ENCODE results near the gene DCXR.

DCXR gene

DNA sequence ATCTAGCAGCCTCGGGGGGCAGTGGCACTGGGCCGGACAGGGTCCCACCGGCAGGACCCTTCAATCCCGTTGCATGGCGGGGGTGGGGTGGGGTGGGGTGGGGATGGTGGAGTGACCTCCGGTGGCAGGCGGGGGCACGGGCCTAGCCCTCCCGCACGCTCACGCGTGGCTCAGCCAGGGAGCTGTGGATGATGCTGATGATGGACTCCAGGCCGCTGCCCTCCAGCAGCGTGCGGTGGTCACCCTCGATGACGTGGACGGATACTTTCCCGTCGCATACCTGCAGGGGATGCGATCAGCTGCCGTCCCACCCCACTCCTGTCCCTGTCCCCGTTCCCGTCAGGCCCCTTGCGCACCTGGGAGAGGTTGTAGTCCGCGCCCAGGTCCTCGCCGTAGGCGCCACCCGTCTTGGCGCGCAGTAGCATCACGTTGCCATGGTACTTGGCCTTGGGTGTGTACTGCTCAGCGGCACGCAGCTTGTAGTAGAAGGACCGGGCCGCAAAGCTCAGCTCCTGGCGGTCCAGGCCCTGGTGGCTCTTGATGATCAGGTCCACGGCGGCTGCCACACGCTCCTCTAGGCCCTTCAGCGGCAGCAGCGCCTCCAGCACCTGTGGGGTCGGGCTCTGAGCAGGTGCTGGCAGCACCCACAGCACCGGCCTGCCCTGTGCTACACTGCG lies 41.6 kb upstream of the DCXR start:
- no peak overlapping the region for H3K4me3 ChIP-seq (ENCODE audit: low read depth, low read length)
- DNase-seq (ENCODE audit: low read depth), result no peak
- TF ChIP-seq, protein P1, sequence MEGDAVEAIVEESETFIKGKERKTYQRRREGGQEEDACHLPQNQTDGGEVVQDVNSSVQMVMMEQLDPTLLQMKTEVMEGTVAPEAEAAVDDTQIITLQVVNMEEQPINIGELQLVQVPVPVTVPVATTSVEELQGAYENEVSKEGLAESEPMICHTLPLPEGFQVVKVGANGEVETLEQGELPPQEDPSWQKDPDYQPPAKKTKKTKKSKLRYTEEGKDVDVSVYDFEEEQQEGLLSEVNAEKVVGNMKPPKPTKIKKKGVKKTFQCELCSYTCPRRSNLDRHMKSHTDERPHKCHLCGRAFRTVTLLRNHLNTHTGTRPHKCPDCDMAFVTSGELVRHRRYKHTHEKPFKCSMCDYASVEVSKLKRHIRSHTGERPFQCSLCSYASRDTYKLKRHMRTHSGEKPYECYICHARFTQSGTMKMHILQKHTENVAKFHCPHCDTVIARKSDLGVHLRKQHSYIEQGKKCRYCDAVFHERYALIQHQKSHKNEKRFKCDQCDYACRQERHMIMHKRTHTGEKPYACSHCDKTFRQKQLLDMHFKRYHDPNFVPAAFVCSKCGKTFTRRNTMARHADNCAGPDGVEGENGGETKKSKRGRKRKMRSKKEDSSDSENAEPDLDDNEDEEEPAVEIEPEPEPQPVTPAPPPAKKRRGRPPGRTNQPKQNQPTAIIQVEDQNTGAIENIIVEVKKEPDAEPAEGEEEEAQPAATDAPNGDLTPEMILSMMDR (conservative IDR thresholded peaks at IDR 0.05; ENCODE audit: low read depth, low read length), result no peak

DNA sequence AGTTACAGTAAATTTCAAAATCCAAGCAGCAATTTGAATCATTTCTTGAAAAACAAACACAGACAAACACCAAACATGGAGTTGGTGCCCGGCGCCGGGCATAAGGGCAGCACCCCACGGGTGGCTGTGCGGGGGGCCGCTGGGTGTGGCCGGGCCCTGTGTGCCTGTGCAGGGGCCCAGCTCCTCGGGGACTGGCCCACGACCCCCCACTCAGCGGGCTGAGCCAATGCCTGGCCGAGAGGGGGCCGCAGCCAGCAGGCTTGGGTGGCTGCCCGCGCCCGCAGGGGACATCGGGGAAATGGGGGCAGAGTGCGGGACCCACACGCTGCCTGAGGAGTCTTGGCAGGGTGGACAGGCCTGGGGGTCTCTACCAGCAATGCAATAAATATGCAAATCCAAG lies 40.9 kb upstream of the DCXR start:
- DNase-seq (ENCODE audit: low read depth), result no peak
- no peak overlapping the region for H3K4me3 ChIP-seq (ENCODE audit: low read depth, low read length)
- TF ChIP-seq, protein P1 (conservative IDR thresholded peaks at IDR 0.05; ENCODE audit: low read depth, low read length), result no peak

DNA sequence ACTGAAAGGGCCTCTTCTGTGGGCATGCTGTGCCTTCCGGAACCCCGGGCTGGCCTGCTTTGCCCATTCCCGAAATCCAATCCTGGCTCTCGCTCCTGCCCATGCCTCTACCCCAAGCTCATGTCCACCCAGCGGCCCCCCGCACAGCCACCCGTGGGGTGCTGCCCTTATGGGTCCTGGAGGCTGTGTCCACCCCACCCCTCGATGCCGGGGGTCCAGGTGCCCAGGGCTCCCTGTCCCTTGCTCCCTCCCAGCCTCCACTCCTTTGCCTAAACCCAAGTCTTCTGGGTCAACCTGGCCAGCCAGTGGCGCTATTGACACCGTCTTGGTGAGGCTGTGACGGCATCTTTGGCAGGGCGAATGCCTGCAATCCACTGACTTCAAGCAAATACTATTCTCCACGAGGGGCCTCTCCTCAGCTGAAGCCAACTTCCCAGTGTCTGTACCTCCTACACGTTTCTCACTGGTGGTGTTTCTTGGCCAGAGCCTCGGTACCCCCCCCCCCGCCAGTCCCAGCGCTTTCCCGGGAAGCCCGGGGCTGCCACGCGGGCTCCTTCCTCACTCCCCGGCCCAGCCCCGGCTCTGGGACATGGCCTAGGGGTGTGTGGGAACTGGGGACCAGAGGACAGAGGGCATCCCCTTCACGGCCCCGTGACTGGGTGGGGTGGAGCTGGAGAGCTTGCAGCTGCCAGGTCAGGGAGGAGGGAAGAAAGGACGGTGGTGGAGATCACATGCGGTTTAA lies 40.3 kb upstream of the DCXR start:
- TF ChIP-seq, protein P1 (conservative IDR thresholded peaks at IDR 0.05; ENCODE audit: low read depth, low read length), result peak; percentile 13
- peak; percentile 29 for DNase-seq (ENCODE audit: low read depth)
- no peak overlapping the region for H3K4me3 ChIP-seq (ENCODE audit: low read depth, low read length)

DNA sequence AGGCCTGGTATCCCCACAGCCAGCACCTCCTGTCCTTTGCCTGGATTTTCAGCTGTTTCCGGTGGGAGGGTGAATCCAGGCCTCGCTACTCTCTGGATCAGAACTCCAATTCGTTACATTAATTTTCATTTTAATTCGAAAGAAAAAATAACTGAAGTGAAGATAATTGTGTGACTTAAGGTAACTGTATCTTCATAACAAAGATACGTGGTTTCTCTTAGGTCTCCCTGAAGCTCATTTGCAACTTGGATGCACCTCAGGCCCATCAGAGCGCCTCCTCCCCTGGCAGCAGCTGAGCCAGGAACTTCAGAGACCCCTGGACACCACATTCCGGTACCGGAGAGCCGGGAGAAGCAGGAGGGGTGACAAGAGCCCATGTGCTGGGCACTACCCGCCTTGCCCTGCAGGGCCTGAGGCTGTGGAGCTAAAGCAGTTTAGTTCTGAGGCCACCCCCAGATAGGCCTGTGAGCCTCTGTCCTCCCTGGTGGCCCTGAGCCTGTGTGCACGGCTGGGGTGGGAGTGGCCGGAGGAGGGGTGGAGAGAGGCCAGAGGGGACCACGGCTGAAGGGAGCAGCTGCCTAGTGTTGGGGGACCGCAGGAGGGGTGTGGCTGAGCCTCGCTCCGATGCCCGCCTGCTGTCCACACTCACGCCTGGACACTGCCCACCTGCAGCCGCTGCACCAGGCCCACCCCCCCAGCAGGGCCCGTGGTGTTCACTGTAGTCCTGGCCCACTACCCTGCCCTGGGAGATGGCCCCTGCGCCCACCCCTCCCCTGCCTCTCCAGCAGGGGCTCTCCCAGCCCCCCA lies 39.5 kb upstream of the DCXR start:
- TF ChIP-seq, protein P1 (conservative IDR thresholded peaks at IDR 0.05; ENCODE audit: low read depth, low read length), result no peak
- no peak overlapping the region for H3K4me3 ChIP-seq (ENCODE audit: low read depth, low read length)
- DNase-seq (ENCODE audit: low read depth), result no peak

DNA sequence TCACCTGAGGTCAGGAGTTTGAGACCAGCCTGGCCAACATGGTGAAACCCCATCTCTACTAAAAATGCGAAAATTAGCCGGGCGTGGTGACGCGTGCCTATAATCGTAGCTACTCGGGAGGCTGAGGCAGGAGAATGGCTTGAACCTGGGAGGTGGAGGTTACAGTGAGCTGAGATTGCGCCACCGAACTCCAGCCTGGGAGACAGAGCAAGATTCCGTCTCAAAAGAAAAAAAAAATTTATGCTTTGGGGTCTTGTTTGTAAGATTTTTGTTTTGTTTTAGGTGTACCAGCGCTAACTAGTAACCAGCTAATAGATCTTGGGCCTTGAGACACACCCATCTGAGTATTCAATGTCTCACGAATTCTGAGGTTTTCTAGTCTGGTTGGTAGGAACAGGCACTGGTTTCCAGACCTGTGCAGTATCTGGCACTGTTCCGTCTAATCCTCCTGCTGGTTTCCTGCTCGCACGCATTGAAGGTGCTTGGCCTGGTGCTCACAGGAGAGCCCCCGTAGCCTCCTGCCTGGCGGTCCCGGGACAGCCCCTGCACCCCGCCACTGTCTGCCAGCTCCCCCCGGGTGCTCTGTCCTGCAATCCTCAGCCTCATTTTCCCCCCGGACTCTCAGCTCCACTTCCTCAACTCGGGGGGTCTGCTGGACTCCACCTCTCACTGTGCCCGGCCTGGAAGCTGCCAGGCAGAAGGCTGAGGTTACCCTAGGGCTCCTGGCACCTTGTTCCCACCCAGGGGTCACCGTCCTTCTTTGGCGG lies 38.7 kb upstream of the DCXR start:
- no peak overlapping the region for H3K4me3 ChIP-seq (ENCODE audit: low read depth, low read length)
- no peak for DNase-seq (ENCODE audit: low read depth)
- TF ChIP-seq, protein P1 (conservative IDR thresholded peaks at IDR 0.05; ENCODE audit: low read depth, low read length), result no peak

DNA sequence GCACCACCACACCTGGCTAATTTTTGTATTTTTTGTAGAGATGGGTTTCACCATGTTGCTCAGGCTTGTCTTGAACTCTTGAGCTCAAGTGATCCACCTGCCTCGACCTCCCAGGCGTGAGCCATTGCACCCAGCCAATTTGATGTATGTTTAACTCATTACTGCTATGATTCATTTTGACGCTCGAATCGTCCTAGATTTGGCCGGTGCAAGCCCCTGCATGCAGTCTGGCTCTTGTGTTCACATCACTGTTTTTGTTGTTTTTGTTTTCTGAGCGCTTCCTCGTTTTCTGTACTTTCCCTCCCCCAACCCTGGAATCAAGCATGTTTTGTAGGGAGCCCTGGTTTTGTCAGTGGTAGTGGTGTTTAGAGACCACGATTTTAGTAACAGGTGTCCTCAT lies 35.9 kb upstream of the DCXR start:
- TF ChIP-seq, protein P1 (conservative IDR thresholded peaks at IDR 0.05; ENCODE audit: low read depth, low read length), result no peak
- no peak overlapping the region for H3K4me3 ChIP-seq (ENCODE audit: low read depth, low read length)
- no peak for DNase-seq (ENCODE audit: low read depth)

Measured in choroid plexus epithelial cell (primary cell).